Measurements from ENCODE around the gene RBM23. TPM values are rescaled to one million over a fixed set of nuclear protein-coding genes. Genes with fewer than 3 reads are reported as not detected.

Gene RBM23
- total RNA-seq, 1 experiment from 2014 or later: 70.0 TPM

DNA sequence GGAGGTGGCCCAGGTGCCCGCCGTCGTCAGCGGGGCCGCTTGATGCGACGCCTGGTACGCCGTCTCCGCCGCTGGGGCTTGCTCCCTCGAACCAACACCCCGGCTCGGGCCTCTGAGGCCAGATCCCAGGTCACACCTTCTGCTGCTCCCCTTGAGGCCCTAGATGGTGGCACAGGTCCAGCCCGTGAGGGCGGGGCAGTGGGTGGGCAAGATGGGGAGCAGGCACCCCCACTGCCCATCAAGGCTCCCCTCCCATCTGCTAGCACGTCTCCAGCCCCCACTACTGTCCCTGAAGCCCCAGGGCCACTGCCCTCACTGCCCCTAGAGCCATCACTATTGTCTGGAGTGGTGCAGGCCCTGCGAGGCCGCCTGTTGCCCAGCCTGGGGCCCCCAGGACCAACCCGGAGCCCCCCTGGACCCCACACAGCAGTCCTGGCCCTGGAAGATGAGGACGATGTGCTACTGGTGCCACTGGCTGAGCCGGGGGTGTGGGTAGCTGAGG, 41.9 kb downstream of the RBM23 start:
- Mint-ChIP-seq H3K27ac (ENCODE audit: unreplicated experiment) (no peak overlapping the region), H3K4me3 (ENCODE audit: unreplicated experiment) (no peak overlapping the region), H3K27me3 (ENCODE audit: insufficient read depth, unreplicated experiment) (no peaks in the 10 kb centered on the region), H3K36me3 (ENCODE audit: insufficient read depth, unreplicated experiment) (peaks cover 14% of the 10 kb centered on the region), H3K9me3 (ENCODE audit: unreplicated experiment) (no peaks in the 10 kb centered on the region), H3K4me1 (ENCODE audit: low read depth, unreplicated experiment) (peaks cover 20% of the 10 kb centered on the region)
- H3K27me3 ChIP-seq (replicated peaks; ENCODE audit: control insufficient read depth, insufficient read depth, low read length): no peaks in the 10 kb centered on the region
- TF ChIP-seq, protein P1, sequence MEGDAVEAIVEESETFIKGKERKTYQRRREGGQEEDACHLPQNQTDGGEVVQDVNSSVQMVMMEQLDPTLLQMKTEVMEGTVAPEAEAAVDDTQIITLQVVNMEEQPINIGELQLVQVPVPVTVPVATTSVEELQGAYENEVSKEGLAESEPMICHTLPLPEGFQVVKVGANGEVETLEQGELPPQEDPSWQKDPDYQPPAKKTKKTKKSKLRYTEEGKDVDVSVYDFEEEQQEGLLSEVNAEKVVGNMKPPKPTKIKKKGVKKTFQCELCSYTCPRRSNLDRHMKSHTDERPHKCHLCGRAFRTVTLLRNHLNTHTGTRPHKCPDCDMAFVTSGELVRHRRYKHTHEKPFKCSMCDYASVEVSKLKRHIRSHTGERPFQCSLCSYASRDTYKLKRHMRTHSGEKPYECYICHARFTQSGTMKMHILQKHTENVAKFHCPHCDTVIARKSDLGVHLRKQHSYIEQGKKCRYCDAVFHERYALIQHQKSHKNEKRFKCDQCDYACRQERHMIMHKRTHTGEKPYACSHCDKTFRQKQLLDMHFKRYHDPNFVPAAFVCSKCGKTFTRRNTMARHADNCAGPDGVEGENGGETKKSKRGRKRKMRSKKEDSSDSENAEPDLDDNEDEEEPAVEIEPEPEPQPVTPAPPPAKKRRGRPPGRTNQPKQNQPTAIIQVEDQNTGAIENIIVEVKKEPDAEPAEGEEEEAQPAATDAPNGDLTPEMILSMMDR (IDR thresholded peaks at IDR 0.05; ENCODE audit: insufficient read depth in 1 of 2, low read depth in 1 of 2, low read length in 1 of 2, severe bottlenecking in 1 of 2, unreplicated experiment in 1 of 2): no peak
- POLR2A ChIA-PET: no interaction called here
- H3K9me3 ChIP-seq: no peaks in the 10 kb centered on the region
- DNase-seq: no peak
- intact Hi-C loops (cut with micrococcal nuclease; ENCODE audit: unreplicated experiment): no loop called here
- peaks cover 11% of the 10 kb centered on the region; the same call in 1 of the 2 replicates for H3K4me1 ChIP-seq
- no TSS peak for BruUV-seq (replicated peaks)
- H3K36me3 ChIP-seq (ENCODE audit: control insufficient read depth, insufficient read depth, low read length): peaks cover 7% of the 10 kb centered on the region
- no peak overlapping the region for H3K4me3 ChIP-seq (ENCODE audit: low read depth, low read length)
- CTCF ChIA-PET: no interaction called here

DNA sequence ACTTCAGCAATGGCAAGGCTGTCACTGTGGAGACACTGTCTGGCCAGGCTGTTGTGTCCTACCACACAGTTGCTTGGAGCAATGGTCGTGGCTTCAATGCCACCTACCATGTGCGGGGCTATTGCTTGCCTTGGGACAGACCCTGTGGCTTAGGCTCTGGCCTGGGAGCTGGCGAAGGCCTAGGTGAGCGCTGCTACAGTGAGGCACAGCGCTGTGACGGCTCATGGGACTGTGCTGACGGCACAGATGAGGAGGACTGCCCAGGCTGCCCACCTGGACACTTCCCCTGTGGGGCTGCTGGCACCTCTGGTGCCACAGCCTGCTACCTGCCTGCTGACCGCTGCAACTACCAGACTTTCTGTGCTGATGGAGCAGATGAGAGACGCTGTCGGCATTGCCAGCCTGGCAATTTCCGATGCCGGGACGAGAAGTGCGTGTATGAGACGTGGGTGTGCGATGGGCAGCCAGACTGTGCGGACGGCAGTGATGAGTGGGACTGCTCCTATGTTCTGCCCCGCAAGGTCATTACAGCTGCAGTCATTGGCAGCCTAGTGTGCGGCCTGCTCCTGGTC, 43.1 kb downstream of the RBM23 start:
- DNase-seq: no peak
- H3K4me3 ChIP-seq (ENCODE audit: low read depth, low read length): no peak overlapping the region
- H3K36me3 ChIP-seq (ENCODE audit: control insufficient read depth, insufficient read depth, low read length): peaks cover 7% of the 10 kb centered on the region
- peaks cover 19% of the 10 kb centered on the region for H3K36me3 Mint-ChIP-seq (ENCODE audit: insufficient read depth, unreplicated experiment)
- no peaks in the 10 kb centered on the region for H3K9me3 Mint-ChIP-seq (ENCODE audit: unreplicated experiment)
- no peak overlapping the region for H3K27ac Mint-ChIP-seq (ENCODE audit: unreplicated experiment)
- ChIA-PET CTCF (no interaction called here), POLR2A (no interaction called here)
- intact Hi-C loops (cut with micrococcal nuclease; ENCODE audit: unreplicated experiment): no loop called here
- peaks cover 13% of the 10 kb centered on the region for H3K4me1 ChIP-seq
- TF ChIP-seq, protein P1 (IDR thresholded peaks at IDR 0.05; ENCODE audit: insufficient read depth in 1 of 2, low read depth in 1 of 2, low read length in 1 of 2, severe bottlenecking in 1 of 2, unreplicated experiment in 1 of 2): no peak
- no peak overlapping the region for H3K4me3 Mint-ChIP-seq (ENCODE audit: unreplicated experiment)
- H3K27me3 Mint-ChIP-seq (ENCODE audit: insufficient read depth, unreplicated experiment): no peaks in the 10 kb centered on the region
- H3K27me3 ChIP-seq (replicated peaks; ENCODE audit: control insufficient read depth, insufficient read depth, low read length): no peaks in the 10 kb centered on the region
- H3K9me3 ChIP-seq: no peaks in the 10 kb centered on the region
- peaks cover 20% of the 10 kb centered on the region for H3K4me1 Mint-ChIP-seq (ENCODE audit: low read depth, unreplicated experiment)
- no TSS peak for BruUV-seq (replicated peaks)

DNA sequence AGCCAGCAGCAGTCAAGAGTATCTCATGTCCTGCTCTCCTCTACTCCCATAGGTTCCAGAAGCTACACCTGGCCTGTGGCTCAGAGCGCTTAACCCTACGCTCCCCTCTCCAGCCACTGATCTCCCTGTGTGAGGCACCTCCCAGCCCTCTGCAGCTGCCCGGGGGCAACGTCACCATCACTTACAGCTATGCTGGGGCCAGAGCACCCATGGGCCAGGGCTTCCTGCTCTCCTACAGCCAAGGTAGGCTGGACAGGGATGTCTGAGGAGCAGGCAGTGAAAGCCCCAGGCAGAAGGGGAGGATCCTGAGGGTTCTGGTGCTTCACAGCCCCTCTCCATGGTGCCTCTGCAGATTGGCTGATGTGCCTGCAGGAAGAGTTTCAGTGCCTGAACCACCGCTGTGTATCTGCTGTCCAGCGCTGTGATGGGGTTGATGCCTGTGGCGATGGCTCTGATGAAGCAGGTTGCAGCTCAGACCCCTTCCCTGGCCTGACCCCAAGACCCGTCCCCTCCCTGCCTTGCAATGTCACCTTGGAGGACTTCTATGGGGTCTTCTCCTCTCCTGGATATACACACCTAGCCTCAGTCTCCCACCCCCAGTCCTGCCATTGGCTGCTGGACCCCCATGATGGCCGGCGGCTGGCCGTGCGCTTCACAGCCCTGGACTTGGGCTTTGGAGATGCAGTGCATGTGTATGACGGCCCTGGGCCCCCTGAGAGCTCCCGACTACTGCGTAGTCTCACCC, 43.8 kb downstream of the RBM23 start:
- POLR2A ChIA-PET: no interaction called here
- BruUV-seq (replicated peaks): no TSS peak
- Mint-ChIP-seq H3K4me3 (ENCODE audit: unreplicated experiment) (no peak overlapping the region), H3K36me3 (ENCODE audit: insufficient read depth, unreplicated experiment) (peaks cover 19% of the 10 kb centered on the region), H3K27me3 (ENCODE audit: insufficient read depth, unreplicated experiment) (no peaks in the 10 kb centered on the region), H3K27ac (ENCODE audit: unreplicated experiment) (no peak overlapping the region), H3K9me3 (ENCODE audit: unreplicated experiment) (no peaks in the 10 kb centered on the region), H3K4me1 (ENCODE audit: low read depth, unreplicated experiment) (peaks cover 20% of the 10 kb centered on the region)
- no peak for DNase-seq
- intact Hi-C loops (cut with micrococcal nuclease; ENCODE audit: unreplicated experiment): no loop called here
- Histone ChIP-seq H3K9me3 (no peaks in the 10 kb centered on the region), H3K4me3 (ENCODE audit: low read depth, low read length) (no peak overlapping the region), H3K4me1 (peaks cover 20% of the 10 kb centered on the region), H3K27me3 (replicated peaks; ENCODE audit: control insufficient read depth, insufficient read depth, low read length) (no peaks in the 10 kb centered on the region), H3K36me3 (ENCODE audit: control insufficient read depth, insufficient read depth, low read length) (peaks cover 7% of the 10 kb centered on the region)
- TF ChIP-seq, protein P1 (IDR thresholded peaks at IDR 0.05; ENCODE audit: insufficient read depth in 1 of 2, low read depth in 1 of 2, low read length in 1 of 2, severe bottlenecking in 1 of 2, unreplicated experiment in 1 of 2): no peak
- CTCF ChIA-PET: no interaction called here

Measured in Caco-2 (cell line).